A204.1 (cell line): ENCODE measurements around the gene RPL37A.
A peak's percentile ranks its signal among the peaks of the same experiment; 100 is the strongest.
"Not testable (repeated sequence)": the region's sequence is repeated elsewhere in the genome, so short reads cannot be mapped to it uniquely, and the experiment has no call there.

Experiments
- FAIRE-seq: peaks from 2 replicates; lab custom pipeline; 2012; peaks lifted over from hg19 to GRCh38; lab: Jason Lieb, UNC

The RPL37A gene

DNA sequence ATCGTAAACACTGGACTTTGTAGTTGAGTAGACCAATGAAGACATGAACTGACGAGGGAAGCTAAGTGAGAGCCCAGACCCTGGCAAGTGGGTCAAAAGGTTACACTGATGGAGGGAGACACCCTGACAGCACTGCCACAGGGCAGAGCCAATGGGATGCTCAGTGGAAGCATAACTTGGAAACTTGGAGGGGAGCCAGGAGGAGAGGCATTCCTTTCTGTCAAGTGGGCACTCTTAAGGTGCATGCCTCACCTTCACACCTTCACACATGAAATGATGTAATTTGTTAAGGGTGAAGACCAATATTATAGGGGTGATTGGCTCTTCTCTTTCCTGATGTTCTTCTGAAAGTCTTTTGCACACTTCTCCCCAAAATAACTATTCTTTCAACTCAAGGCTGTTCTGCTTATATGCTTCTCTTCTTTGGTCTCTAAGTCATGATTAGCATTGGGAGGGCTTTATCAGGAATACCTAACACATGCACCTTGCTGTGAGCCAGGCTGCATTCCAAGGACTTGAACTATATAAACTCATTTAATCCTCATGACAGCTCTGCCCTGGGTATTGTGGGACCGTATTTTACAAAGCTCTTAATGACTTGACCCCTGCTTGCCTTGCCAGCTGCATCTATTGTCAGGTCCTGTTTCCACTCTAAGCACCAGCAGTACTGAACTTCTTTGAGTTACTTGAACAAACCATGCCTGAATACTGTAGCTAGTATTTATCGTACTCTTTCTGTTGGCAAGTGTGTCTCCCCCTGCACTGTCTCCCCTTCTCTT, 19.0 kb downstream of the RPL37A start:
- FAIRE-seq: no peak

DNA sequence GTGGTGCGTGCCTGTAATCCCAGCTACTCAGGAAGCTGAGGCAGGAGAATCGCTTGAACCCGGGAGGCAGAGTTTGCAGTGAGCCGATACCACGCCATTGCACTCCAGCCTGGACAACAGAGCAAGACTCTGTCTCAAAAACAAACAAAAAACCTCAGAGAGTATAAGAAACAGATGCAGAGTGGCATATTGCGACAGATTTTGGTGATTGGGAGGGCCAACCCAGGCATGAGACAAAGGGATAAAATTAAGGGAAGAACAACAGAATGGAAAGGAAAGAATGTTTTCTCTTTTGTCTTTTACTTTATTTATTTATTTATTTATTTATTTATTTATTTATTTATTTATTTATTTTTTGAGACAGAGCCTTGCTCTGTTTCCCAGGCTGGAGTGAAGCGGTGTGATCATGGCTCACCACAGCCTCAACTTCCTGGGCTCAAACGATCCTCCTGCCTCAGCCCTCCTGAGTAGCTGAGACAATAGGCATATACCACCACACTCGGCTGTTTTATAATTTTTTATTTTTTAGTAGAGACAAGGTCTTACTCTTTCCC, 20.0 kb downstream of the RPL37A start:
- FAIRE-seq: not testable (repeated sequence)

DNA sequence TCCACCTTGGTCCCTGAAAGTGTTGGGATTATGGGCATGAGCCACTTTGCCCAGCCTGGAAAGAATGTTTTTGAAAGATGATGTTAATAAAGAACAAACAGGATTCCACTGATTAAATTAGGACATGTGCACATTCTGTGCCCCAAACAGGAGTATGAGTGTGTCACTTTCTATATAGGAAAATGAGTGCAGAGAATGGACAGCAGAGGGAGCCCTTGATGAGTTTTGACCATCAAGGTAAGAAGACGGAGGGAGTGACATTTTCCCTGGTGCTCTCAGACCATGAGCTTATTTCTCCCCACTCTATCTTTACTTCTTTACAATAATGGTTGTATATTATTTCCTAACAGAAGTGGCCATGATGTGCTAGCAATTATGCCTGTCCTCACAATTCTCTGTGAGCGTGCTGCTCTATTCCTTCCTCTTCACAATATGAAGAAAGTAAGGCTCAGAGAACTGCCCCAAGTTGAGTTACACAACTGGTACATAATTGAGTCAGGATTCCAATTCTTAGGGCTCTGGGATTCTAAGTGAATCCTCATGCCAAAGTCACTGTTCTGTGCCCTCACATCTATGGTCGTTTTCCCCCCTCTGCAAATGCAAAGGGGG, 20.6 kb downstream of the RPL37A start:
- FAIRE-seq: peak; percentile 65

DNA sequence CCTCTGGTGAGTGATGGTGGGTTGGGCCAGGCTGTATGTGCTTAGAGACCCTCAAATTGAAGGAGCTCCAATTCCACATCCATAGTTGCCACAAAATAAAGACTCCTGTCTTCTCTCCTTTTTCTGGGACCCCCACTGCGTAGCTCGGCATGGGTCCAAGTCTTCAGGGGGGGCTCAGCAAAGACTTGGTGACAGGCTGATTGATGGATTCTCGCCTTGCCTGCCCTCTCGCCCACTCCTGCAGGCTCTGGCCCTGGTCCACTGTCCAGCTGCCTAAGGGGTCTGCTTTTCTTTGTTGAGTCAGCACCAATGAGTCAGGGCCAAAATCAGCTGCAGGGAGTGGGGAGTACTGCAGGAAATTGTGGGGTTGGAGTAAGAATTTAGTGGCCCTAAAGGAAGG, 21.5 kb downstream of the RPL37A start:
- FAIRE-seq: no peak

DNA sequence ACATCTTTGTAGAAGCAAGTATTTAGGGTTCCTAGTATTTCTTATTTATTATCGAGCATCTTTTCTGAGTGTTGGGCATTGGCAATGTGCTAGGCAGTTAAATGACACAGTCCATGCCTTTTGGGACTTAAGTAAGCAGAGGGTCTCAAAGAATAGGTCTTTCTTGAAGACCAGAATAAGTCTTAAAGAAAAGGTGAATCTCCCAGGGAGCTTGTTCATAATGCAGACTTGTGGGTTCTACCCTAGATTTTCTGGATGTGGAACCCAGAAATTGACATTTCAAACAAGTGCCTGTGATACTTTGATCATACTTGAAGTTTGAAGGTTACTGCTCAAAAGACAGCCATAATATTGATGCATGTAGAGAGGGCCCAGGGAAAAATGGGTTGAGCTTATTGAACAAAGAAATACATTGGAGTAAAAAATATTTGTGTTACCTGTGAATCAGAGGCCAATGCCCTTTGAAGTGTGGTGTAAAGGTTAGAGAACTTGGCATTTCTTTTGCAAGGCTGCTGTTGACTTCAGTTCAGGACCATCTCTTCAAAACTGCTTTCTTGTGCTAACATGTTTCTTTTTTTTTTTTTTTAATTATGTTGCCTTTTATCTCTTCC, 24.4 kb downstream of the RPL37A start:
- FAIRE-seq: no peak

DNA sequence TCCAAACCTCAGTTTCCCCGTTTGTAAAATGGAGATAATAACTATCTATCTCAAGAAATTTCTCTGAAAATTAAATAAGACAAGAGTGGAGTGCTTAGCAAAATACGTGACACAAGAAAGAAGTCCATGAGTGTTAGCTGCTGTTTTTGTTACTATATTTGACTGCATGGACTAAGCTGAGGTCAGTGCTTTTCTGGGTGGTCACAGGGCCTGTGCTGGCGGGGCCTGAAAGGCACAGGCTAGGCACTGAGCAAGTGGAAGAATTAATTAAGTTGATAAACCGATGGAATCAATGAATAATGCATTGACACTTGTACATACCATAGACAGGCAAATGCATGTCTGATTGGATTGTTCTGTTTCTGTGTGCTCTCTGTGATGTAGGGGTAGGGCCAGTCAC, 27.3 kb downstream of the RPL37A start:
- FAIRE-seq: no peak

DNA sequence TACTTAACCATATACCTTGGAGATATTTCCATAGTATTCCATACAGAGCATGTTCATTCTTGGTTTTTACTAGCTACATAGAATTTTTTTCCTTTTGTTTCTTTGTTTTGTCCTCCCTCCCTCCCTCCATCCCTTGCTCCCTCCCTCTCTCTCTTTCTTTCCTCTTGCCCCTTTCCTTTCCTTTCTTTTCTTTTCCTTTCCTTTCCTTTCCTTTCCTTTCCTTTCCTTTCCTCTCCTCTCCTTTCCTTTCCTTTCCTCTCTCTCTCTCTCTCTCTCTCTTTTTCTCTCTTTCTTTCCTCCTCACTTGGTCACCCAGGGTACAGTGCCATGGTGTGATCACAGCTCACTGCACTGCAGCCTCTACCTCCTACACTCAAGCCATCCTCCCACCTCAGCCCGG, 28.3 kb downstream of the RPL37A start:
- no peak for FAIRE-seq

DNA sequence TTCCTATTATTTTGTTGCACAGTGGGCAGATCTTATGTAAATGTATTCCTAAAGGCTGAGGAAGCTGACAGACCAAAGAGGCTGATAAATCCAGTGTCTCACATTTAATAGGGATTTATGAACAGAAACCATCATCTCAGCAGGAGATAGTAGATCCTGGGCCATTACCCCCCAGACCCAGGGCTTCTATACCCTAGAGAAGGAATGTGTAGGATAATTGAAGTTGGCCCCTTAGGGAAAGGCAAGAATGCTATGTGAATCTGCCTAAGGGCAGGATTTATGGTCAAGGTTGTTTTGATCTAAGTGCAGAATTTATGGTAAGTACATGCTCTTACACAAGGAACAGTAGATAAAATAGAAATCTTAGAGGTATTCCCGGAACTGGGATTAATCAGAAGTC, 29.0 kb downstream of the RPL37A start:
- no peak for FAIRE-seq

DNA sequence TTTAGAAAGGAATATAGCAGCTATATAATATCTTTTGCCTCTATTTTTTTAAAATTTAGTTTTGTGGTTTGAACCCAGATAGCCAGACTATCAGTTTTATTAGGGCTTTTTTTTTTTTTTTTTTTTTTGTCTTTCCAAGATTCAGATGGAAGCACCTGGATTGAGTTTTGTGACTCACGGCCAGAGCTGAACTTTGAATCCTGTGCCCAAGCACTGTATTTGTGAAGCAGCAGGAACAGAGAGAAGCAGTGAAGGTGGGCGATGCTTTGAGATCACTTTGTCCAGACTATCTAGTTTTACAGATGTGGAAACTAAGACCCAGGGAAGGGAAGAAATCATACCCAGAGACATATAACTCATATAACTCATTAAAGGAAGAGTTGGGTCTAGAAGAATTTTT, 33.9 kb downstream of the RPL37A start:
- FAIRE-seq: no peak

DNA sequence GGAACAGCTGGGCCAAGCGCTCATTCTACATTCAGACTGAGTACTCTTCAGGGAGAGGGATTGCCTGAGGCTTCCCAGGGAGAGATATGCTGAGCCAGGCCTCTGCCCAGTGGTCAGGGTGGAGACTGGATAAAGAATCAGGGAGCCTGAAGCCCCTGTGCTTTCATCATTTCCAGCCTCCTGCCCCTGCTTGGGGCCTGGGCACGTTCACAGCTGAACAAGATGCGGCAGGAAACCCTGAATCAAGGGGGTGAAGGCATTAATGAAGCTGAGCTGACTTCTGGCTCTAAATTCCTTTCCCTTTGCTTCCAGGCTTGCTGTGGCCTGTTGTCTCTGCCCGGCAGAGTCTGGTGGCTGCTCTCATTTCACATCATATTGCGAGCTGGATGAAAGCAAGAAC, 35.0 kb downstream of the RPL37A start:
- no peak for FAIRE-seq

DNA sequence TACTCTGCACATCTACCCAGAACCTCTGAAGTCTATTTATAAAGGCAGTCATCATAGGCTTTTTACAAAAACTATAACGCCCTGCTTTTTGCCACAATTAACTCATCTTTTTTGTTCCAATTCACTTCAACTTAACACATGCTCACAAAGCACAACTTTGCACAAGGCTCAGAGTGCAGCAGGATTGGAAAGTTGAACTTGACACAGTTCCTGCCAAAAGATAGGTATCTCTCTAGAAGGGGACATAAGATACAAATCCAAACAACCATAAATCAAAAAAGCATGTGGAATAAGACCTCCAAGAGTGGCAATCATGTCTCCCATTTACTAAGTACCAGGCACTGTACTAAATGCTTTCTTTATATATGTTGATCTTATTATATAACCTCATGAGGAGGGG, 36.2 kb downstream of the RPL37A start:
- no peak for FAIRE-seq

DNA sequence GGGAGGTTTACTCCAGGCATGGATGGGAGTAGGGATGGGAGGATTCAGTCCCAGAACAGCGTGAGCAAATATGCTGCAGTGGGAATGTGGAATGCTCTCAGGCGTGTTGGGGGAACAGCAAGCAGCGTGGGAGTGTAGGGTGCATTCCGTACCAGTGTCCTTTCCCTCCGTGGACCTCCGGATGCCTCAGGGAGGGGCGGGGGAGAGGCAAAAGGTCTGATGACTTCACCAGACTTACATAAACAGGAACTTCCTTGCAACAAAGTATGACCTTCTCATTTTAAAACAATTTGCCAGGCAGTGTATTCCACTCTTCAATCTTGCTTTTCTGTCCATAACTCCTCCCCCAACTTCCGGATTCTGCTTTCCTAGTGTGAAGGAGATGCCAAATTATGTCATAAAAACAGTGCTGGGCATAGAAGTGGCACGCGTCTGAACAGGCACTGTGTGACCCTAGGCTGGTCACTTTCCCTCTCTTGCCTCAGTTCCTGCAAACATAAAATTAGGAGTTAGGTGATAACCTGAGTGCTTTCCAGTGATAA, 36.9 kb downstream of the RPL37A start:
- no peak for FAIRE-seq

DNA sequence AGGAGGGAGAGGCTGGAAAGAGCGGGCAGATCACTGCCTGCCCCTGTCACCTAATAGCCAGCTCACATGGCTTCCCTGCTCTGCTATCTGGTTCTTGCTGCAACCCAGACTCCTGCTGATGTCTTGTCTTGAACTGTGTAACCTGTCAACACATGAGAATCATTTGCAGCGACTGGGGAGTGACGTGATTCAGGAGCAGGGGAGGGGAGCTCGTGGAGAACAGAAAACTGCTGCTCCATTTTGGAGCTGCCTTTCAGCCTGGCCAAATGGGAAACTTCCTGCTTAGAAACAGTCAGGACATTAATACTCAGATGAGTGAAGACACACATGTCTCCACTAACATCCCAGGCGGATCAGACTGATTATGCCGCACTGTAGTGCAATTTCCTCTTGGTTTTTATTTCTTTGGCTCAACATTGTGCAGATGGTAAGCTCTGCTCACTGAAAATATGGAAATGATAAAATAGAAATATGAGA, 38.1 kb downstream of the RPL37A start:
- no peak for FAIRE-seq

DNA sequence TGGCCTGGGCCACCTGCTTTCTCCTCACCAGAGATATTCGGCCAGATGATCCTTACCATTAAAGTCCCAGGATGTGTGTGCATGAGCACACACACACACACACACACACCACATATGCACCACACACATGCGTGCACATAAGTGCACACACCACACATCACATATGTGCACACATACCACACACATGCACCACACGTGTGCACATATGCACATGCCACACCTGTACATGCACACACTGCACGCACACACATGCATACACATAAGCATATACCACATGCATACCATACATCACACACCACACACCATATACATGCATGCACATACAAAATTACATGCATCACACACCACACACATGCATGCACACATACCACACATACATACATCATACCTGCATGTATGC, 38.7 kb downstream of the RPL37A start:
- FAIRE-seq: no peak

DNA sequence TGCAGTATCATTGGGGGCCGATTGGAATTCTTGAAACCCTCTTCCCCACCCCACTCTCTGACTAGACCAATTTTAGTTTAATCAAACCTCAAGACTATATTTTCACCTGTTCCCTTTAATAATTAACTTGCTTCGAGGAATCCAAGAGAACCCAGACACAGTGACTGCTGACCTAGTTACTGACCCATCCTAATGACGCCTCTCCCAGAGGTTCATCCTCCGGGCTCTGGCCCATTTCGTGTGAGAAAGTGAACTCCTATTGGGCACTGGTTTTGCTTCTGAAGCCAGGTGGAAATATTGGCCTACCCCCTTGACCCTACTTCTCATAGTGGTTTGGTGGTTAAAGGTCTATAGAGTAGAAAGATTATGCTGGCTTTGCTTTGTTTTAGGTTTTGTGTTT, 39.9 kb downstream of the RPL37A start:
- no peak for FAIRE-seq

DNA sequence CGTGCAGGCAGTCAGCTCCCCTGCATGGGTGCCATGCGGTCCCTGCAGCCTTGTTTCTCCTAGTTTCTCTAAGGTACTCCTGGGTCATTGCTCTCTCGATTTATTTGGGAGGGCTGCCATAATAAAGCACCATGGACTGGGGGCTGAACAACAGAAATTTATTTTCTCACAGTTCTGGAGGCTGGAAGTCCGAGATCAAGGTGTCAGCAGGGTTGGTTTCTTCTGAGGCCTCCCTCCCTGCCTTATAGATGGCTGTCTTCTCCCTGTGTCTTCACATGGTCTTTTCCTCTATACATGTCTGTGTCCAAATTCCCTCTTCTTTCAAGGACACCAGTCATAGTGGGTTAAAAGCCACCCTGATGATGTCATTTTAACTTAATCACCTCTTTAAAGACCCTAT, 40.5 kb downstream of the RPL37A start:
- no peak for FAIRE-seq

DNA sequence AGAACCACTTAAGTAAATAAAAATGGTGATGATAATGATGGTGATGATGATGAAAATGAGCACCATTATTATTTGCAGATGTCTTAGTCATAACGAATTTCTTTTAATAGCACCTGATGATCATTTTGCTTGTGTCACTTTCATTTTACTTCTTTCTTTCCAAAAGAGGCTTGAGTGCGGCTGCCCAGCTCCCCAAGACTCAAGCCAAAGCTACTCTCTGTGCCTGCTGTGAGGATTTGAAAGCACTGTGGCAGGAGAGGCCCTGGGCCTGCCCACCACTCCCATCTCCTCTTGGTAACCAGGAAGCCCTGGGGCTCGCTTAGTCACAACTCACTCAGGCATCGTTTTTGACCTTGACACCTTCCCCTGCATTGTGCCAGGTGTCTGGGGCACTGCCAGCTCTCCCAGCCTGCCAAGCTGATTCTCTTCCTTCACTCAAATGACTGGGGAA, 41.2 kb downstream of the RPL37A start:
- no peak for FAIRE-seq

DNA sequence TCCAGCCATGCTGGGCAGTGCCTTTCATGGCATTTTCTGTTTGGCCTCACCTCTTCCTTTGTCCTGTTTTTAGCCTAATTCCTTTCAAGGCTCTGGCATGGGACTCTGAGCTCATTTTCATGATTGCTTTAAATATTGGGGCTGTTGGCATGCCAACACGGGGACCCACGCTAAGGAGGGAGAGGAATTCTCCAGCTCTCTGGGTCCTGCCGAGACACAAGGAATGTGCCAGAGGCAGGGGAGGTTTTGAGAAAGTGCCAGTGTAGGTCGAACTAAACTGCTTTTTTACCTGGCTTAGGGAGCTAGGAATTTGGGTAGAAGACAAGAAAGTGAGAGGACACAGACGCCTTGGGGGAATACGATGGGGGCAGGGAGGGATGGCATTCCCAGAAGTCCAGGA, 42.3 kb downstream of the RPL37A start:
- no peak for FAIRE-seq

DNA sequence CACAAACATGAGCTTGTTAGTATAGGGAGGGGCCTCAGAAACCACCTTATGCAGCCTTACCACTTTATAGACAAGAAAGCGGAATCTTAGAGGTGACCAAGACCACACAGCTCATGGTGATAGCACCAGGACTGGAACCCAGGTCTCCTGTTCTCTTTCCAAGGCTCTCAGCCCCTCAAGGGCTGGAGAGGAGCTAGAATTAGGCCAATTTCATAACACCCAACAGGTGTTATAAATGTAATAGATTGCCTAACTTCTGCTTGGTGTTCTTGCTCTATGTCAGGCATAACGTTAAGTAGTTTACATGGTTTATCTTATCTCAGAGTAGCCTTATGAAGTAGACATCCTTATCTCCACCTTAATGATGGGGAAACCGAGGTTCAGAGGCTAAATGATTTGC, 42.9 kb downstream of the RPL37A start:
- no peak for FAIRE-seq

DNA sequence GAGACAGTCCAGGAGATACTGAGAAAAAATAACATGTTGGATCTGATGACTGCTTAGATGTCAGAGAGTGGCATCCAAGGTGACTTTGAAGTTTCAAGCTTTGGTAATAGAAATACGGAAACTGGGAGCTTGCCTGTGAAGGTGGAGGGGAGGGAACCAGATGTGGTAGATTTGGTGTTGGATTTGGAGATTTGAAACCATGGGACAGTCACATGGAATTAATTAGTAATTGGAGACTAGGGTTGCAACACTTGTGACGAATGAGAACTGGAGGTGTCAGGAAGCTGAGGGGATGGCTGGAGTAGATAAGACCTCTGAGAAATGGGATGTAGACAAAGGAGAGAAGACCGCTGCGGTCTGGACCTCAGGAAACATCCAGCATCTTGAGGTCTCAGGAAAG, 46.7 kb downstream of the RPL37A start:
- no peak for FAIRE-seq

DNA sequence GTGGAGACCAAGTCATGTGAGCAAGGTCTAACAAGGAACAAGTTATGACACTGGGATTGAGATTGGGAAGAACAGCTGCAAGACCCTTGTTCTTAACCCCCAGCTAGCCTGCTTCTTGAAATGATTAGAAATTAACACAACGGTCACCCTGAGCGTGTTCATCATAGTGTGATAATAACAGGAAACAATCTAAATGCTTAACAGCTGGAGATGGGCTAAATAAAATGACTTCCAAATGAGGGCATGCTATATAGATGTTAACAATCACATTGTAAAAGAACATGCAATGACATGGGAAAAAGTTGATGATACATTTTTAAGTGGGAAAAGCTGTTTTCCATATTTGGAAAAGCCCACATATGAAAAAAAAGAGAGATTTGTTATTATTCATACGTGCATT, 47.6 kb downstream of the RPL37A start:
- no peak for FAIRE-seq

DNA sequence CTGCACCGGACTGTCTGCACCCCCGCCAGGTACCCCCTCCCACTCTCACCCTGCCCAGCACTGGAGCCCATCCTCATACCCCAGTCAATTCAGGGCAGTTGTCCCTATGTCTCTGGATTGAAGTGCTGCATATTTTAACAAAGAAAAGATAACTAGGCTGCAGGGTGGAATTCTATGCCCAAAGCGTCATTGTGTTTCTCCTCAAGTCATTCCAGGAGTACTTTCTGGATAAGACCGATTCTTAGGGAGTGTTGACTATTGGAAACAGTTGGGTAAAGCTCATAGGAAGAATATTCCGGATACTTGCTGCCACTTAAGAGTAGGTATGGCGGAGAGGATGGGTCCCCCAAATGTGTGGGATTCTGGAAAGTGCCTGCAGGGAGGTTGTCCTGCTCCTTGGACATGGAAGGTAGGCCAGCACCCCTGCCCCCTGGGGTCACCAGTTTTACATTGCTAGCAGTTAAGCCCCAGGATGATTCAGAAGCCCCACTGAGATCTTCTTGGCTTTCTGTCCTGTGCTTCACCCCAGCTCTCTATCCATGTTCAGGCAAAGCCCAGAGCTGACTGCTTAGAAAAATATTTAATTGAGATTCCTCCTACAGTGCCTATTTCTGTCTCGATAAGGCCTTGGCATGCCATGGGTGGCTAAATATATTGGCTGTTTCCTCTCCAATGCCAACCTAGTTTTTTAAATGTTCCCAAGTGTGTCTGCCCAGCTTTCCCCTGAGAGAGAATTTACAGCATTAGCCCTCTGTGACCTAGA, 48.2 kb downstream of the RPL37A start:
- FAIRE-seq: no peak
